SU-DHL-6 (cell line): Measurements from ENCODE around the gene WDR72.

ENCODE experiments used
- CTCF ChIP-seq: fragments of 200-600 bp; sonication (generic); IDR thresholded peaks from one replicate; pipeline ENCODE4 v1.5.1; 2017; ENCODE audit warnings: antibody characterized with exemption, mild to moderate bottlenecking, low read length, moderate library complexity; ENCODE audit not compliant: insufficient read depth, poor library complexity, severe bottlenecking
- EZH2phosphoT487 ChIP-seq: fragments of 200-600 bp; sonication (generic), shearing (Covaris generic); conservative IDR thresholded peaks from 2 replicates; pipeline ENCODE4 v1.6.1; 2018; ENCODE audit warnings: mild to moderate bottlenecking, antibody characterized with exemption, low read length, moderate library complexity, mixed read lengths

- no peak for TF ChIP-seq EZH2phosphoT487
- peak; percentile 29 for TF ChIP-seq CTCF
These were observed 172.7 kb downstream of the WDR72 start for GRCh38 chr15:53586799-53587198.
